EH (cell line): ENCODE data around the gene CNOT6.

ENCODE experiments used
- DNase-seq: peaks from one replicate; pipeline ENCODE4 v3.0.0-alpha.2; 2015; ENCODE audit warnings: low read depth

The CNOT6 gene

DNA sequence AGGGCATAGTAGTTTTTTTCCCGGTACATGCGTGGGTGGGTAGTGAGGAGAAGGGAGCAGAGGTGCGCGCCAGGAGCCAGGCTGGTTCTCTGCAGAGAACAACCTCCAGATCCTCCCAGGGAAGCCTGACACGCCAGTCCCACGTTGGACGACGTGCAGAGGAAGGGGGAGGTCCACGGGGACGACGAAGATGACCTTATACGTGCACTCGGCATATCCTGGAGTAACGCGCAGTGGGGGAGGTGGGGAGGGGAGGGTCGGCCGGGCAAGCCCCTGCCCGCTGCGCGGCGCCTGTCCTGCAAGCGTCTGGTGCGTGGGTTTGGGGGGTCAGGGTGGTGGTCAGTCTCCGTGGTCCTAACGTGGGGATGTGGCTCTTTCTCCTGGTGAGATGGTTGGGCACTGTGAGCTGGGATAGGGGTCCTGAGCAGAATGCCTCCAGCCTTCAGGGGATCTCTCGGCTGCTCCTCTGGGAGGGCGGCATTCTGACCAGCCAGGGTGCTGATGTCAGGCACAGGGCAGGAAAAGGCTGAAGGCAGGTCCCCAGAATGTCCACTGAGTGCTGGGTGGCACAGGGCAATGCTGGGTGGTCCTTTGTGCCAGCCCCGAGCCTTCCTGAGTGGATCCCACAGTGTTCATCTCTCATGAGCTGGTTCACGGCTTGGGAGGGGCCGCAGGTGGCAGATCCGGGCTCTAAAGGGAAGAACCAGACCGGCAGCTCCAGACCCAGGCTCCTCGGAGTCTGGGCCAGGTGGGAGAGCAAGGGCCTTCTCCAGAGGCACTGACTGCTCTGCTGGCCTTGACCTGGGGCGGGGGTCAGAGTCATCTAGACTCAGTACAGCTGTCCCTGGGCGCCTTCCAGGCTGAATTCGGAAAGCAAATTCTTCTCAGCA, 107.7 kb downstream of the CNOT6 start:
- DNase-seq: no peak

DNA sequence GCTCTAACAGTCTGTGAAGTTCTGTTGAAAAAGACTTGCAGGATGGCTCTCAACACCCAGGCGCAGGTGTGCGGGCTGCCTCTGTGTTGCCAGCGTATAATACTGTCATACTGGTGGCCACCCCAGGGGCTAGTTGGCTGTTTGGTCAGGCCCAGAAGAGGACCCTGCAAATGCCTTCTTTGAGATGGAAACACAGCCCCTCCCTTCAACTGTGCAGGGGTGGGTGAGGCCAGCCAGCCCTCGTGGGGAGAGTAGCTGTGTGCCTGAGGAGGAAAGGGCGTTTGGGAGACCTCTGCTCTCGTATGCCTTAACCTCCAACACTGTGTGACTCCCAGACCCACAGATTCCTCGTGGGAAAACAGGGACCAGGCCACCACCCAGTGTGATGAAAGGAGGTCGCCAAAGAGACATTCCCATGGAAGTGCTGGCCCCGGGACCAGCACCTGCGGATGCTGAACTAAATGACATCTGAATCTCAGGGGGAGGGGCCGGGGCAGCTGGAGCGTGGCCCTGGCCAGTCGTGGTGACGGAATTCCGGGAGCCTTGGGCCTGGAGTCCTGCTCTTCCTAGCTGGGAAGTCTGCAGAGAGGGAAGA, 108.4 kb downstream of the CNOT6 start:
- no peak for DNase-seq

DNA sequence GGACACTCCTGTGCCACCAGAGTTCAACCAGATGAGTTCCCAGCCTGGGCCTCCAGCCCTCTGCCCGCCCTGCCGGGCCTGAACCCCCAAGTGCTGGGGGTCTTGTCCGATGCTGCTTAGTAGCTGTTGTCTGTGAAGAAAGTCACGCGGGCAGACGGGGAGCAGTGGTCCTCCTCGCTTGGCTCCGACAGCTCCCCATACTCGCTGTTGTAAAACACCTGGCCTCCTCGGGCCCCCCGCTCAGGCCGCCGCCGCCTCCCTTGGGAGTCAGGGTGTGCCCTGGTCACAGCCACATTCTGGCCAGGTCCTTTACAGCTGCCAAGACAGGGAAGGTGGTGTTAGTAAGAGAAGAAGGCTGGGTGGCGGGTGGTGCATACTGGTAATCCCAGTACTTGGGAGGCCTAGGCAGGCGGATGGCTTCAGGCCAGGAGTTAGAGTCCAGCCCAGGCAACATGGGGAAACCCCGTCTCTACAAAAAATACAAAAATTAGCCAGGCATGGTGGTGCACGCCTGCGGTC, 109.0 kb downstream of the CNOT6 start:
- no peak for DNase-seq

DNA sequence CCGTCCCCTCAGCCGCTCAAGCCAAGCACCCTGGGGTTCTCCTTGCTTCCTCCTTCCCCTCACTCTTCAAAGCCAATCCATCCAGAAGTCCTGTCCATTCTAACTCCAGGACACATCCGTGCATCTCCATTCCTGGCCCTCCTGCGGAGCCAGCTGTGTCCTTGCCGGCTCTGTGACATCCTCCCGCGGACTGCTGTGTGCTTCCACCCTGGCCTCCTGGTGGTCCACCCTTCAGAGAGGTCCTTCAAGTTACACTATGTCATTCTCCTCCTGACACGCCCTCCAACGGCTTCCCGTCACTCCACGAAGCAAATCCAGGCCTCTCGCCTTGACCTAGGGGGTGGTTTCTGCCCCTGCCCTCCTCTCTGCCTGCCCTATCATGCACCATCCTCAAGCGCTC, 110.1 kb downstream of the CNOT6 start:
- no peak for DNase-seq

DNA sequence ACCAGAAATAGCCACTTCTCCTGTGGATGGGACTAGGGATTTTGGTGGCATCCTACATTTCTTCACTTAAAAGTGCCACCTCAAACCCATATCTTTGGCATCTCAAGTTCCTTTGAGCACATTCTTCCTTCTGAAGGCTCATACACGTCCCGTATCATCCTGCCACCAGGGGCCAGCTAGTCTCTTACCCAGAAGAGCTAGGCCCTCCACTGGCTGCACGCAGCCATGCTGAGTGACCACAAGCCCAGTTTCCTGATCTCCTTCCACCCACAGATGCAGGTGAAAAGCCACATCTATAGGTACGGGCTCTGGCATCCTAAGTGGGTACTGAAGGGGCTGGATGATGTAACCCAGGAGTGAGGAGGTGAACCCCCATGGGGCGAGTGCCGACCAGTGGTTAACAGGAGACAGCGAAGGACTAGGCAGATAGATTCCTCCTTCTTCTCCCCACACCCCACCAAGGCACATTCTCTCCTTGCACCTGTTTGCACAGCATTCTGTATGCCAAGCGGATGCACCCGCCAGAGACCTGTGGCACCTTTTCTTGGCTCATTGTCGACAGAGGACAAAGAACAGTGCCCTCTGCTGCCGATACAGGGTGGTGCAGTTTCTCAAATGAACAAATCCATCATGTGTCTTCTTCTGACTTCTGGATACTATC, 111.5 kb downstream of the CNOT6 start:
- peak; percentile 44 for DNase-seq

DNA sequence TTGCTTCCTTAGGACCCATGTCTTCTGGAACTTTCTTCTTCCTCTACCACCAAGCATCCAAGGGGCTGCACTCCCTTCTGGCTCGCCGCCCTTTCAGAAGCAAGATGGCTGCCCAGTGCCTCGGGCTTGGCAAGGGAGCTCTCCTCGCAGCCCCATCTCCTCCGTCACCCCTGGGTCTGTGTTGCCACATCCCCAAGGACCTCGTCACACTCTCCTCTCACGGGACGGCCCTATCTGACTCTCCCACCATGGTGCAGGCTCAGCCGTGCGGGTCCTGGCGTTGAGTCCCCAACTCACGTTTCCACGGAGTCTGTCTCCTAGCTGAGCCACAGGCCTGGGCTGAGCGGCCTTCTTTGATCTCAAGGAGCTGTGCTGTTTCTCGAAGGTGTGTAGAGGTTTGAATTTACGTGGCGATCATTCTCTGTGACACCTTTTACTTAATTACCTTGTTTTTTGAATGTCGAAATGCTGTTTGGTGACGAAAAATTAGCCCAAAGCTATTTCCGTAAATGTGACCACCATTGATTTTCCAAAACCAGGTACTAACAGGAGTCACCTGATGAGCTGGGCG, 112.1 kb downstream of the CNOT6 start:
- no peak for DNase-seq

DNA sequence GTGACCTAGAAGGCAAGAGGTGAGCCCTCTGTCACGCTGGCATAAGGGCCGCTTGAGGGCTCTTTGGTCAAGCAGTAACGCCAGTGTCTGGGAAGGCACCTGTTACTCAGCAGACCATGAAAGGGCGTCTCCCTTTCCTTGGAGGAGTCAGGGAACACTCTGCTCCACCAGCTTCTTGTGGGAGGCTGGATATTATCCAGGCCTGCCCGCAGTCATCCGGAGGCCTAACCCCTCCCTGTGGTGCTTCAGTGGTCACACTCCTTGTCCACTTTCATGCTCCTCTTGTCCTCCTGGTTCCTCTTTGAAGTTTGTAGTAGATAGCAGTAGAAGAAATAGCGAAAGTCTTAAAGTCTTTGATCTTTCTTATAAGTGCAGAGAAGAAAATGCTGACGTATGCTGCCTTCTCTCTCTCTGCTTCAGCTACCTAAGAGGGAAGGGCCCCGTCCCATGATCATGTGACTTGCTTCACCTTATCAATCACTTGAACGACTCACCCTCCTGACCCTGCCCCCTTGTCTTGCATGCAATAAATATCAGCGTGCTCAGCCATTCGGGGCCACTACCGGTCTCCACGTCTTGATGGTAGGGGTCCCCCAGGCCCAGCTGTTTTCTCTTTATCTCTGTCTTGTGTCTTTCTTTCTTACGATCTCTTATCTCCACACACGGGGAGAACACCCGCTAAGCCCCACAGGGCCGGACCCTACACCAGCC, 113.8 kb downstream of the CNOT6 start:
- DNase-seq: no peak

DNA sequence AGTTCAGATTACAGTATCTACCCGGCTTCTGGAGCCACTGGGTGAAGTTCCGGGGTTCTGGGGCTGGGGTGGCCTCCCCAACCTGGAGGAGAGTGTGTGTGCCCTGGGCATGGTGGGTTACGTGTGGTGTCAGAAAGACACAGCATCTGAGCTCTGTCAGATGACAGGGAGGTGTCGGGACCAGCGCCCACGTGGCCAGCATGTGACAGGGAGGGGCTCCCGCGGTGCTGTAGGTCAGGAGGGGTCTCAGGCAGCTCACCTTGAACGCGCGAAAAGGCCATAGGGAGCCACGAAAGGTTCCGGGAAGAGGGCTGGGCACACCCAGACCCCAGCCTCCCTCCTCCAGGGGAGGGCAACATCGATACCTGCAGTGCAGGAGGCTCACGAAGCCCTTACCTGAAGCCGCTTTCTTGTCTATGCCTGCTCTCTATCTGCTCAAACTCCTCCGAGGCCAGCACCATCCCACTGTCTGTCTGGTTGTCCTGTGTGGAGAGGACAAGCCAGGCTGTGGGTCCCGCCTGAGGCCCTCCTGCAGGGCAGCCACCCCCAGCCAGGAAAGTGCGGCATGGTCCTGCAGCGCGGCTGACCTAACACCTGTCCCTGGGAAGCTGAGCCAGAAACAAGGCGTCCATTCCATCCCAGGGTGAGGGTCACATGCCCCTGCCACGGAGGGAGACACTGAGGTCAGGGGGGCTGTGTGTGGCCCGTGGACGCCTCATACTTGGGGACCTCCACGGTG, 114.6 kb downstream of the CNOT6 start:
- DNase-seq: no peak

DNA sequence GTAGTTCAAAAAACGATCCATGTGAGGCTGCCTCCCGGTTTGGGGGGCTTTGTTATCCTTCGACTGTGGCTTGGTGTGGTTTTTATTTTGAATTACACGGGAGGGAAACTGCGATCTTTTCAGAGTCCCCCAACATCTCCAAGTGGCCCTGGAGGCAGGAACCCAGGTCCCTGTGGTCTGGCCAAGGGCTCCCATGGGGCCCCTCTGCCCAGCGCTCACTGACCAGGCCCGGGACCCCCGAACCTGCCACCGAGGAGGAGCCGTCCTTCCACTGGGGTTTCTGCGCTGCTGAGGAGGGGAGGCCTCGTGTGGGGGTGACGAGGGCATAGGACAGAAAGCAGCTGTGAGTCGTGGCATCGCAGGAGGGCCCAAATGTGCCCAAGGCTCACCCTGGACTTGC, 115.2 kb downstream of the CNOT6 start:
- DNase-seq: no peak

DNA sequence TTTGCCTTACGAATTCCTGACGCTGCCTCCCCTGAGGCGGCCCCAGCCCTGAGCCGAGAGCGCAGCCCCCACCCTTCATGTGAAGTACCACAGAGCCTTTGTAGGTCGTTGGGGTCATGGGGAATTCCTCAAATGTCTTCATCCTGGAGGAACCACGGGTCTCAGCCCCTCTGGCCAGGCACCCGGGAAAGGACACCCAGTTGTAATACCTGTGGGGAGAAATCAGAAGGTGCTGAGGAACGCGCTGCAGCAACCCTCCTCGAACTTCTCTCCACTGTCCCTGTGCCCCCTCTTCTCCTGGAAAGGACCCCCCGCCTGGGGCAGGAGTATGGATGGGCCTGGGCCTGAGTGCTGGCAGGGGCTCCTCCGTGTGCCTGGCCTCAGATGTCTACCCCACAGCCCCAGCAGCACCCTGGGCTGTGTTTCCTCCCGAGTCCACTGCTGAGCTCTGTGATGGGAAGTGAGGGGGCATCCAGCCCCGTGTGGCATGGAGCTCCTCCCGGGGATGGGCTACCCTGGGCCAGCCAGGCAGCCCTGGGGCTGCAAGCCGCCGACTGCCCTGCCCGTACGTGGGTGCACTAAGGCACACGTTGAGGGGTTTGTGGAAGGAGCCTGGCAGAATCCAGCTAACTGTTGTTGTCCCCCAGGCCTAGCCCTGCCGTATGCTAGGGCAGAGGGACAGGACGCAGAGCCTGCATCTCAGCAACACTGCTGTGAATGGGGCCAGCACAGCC, 115.8 kb downstream of the CNOT6 start:
- DNase-seq: no peak

DNA sequence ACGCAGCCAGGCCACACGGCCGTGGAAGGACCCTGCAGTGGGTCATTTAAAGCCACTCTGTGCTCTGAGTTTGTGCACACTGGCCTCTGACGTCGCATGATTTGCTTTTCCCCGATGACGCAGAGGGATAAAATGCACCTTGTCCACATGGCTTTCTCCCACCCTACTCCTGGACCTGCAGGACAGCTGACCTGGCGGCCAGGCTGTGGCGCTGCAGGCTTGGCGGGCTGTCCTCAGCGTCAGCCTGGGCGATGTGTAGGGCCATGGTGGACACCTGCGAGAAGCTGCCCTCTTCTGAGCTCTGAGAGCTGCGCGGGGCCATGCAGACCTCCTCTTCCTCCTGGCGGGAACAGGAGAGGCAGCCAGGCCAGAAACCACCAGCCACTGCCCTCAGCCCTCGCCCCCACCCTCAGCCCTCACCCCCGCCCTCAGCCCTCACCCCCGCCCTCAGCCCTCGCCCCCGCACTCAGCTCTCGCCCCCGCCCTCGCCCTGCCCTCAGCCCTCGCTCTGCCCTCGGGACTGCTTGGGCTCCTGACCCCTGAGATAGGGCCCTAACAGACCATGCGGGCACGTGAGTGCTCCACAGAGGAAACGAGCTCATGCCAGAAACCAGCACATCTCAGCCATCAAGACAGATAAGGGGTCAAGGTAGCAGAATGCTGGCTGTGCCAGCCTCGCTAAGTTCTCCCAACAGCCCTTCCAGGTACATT, 117.1 kb downstream of the CNOT6 start:
- DNase-seq: no peak

DNA sequence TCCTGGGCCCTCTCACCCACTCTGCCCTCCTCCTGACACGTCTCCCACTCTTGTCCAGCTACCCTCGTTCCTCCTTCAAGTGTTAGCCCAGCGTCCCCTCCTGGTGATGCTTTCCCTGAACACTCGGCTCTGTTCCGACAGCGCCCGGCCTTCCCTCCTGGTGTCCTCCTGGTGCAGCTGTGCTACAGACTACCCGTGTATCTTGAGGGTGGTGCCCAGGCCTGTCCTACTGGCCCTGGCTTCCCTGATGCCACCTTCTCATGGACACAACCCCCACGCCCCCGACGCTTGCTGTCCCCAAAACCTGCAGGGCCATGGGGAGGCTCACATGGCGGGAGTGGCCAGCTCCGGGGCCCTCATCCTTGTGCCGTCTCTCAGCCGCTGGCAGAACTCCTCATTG, 118.5 kb downstream of the CNOT6 start:
- DNase-seq: no peak

DNA sequence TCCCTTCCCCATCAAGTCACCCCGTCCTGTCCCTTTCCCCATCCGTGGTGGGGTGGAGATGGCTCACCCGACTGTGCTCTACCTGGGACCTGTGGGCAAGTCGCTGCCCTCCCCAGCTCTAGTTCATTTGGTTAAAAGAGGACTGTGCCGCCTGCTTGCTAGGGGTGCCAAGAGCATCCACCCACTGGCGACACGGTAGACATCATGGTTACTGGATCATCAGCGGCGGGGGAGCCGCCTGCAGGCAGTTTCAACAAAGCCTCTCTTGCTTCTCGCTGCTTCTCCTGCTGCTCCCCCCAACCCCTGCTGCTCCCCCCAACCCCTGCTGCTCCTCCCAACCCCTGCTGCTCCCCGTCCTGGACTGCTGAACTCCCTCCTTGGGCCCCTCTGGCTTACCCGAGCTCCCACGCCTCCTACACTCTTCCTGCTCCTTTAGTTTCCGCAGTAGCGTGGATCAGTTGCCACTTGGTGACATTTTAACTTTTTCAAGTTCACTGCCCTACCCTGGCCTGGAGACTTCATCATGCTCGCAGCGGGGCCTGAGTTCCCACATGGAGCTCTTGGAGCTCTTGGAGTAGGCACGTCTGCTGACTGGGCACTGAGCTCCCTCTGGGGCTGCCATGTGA, 119.1 kb downstream of the CNOT6 start:
- DNase-seq: no peak

DNA sequence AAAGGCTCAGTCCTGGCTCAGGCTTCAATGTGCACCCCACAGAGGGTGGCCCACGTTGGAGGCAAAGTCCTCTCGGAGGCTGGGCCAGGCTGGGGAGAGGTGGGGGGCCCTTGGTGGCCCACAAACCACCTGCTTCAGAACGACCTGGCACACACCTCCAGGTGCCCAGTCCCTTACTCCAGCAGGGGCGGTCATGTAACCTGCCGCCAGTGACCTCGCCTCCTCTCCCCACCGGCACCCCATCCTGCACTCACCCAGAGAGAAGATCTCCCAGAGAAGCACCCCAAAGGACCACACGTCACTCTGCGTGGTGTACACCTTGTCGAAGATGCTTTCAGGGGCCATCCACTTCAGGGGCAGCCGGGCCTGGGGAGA, 119.6 kb downstream of the CNOT6 start:
- no peak for DNase-seq

DNA sequence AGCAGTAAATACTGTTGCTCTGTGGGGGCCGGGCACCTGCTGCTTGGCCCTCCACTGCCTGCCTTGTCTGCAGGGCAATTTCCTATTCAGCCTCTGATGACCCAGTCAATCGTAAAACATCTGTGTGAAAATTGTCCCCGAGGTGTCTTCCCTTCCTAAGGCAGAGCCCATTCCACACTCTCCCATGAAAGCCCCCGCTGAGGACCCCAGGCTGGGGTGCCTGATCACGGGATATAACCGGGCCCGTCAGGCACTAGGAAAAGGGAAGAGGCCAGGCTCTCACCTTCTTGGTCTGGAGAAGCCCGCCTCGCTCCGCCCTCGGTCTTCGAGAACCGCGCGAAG, 124.3 kb downstream of the CNOT6 start:
- DNase-seq: no peak

DNA sequence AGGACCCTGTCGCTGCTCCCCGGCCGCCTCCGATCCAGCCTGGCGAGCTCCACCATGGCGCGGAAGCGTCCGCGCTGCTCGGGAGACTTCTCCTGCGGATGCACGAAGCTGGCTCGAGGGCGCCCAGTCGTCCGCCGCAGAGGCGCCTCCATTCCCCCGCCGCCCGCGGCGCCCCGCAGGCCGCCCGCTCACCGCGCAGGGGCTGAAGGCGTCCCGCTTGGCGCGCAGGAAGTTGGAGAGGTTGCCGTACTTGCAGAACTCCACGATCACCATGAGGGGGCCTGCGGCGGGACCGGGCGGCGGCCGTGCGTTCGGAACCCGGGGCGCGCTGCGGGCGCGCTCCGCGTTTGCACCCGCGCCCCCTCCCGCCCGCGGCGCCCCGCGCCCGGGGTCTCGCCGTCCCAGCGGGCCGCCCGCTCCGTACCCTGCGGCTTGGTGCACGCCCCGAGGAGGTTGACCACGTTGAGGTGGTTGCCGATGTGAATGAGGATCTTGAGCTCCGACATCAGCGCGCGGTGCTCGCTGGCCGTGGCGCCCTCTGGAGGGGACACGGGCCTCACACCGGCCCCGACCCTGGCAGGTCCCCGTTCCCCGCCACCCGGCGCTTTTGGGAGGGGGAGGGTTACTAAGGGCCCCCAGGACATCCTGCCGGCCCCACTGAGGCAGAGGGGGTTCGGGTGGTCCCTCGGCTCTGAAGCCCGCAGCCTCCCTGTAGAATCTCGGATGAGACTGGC, 124.8 kb downstream of the CNOT6 start:
- DNase-seq: peak; percentile 34

DNA sequence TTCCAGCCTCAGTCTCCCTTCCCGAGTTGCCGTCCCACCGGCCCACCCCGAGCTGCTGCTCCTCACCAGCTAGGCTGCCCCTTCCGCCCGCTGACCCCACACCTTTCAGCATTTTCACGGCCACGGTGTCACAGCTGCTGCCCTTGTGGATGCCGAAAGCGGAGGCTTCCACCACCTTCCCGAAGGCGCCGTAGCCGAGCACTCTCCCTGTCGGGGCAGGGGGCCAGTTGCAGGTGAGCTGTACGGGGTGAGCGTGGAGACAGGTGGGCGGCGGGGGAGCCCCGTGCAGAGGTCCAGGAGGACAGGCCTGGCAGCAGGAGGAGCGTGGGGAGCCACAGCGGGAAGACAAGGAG, 125.4 kb downstream of the CNOT6 start:
- no peak for DNase-seq

DNA sequence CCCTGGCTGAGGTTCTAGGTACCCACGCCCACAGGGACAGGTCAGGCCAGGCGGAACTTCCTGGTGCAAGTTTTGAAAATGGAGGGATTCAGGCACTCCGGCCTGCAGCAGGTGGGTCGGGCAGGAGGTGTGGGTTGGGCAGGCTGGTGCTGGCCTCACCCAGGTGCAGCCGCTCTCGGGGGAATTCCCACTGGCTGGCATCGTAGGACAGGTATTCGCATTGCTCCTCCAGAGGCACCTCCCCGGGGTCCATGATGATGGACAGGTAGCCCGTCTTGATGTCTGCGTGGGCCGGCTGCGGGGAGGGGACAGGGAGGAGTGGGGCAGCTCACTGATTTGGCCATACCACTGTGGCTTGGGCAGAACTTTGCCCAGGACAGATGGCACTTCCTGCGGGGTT, 125.8 kb downstream of the CNOT6 start:
- DNase-seq: no peak

DNA sequence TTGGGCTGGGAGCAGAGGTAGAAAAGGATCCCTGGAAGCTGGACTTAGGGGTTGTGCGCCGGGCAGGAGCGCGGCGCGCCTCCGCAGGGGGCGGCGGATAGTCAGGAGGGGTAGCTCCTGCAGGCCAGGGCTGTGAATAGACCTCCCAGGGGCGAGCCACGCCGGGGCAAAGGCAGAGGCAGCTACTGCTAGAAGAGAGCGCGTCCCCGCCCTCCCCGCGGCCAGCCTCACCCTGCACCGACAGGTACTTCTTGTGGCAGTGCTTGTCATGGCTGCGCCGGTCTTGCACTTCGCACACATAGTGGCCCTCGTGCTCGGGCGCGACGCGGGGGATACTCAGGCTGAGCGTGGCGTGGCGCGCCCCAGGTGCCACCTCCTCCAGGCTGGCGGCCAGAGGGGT, 127.1 kb downstream of the CNOT6 start:
- no peak for DNase-seq
